H1 (cell line): ENCODE measurements around the gene NR5A1. TPM values are rescaled to one million over a fixed set of nuclear protein-coding genes. Genes with fewer than 3 reads are reported as not detected.

ENCODE experiments used
- CHD2 ChIP-seq: IDR thresholded peaks from 2 replicates; pipeline ENCODE4 v1.6.1; 2012; ENCODE audit warnings: low read length, improper control_type of control experiment
- CTBP2 ChIP-seq: IDR thresholded peaks from 2 replicates; pipeline ENCODE4 v1.7.0; 2011; ENCODE audit warnings: borderline replicate concordance, mild to moderate bottlenecking, moderate library complexity, mixed read lengths, low read length; ENCODE audit not compliant: insufficient read depth, insufficient read length
- GABPA ChIP-seq: IDR thresholded peaks from 2 replicates; pipeline ENCODE4 v1.6.1; 2011; ENCODE audit warnings: mild to moderate bottlenecking, low read length, moderate library complexity, borderline replicate concordance; ENCODE audit not compliant: insufficient read depth
- GTF2F1 ChIP-seq: IDR thresholded peaks from 2 replicates; pipeline ENCODE4 v1.6.1; 2012; ENCODE audit warnings: low read depth, low read length, improper control_type of control experiment, borderline replicate concordance
- SIN3A ChIP-seq, 2 experiments: IDR thresholded peaks in 1 of 2; conservative IDR thresholded peaks in 1 of 2; 2 replicates each; pipeline ENCODE4 v1.6.1; 2011 to 2012; ENCODE audit warnings: low read length in 2 of 2, improper control_type of control experiment in 1 of 2, low read depth in 1 of 2, mild to moderate bottlenecking in 1 of 2
- SP1 ChIP-seq: IDR thresholded peaks from 2 replicates; pipeline ENCODE4 v1.6.1; 2011; ENCODE audit warnings: low read depth, low read length
- TCF12 ChIP-seq: IDR thresholded peaks from 2 replicates; pipeline ENCODE4 v1.6.1; 2011; ENCODE audit warnings: low read depth, mild to moderate bottlenecking, low read length
- YY1 ChIP-seq: IDR thresholded peaks from 2 replicates; pipeline ENCODE4 v1.6.1; 2011; ENCODE audit warnings: low read depth, mild to moderate bottlenecking, low read length
- polyA plus RNA-seq, 7 experiments: library from polyadenylated mRNA; depleted of rRNA in 3 of 7; stranded (reverse) in 5 of 7; unstranded in 2 of 7; fragments of >200 nt in 5 of 7; fragments of 200-250 nt in 2 of 7; gene quantifications; 1 replicate in 5 of 7; 2 replicates in 1 of 7; 4 replicates in 1 of 7; pipeline versions ENCODE4 v1.2.1 to v1.2.3, GENCODE V29; 2011 to 2013; ENCODE audit warnings: missing spikeins in 2 of 7, mixed read lengths in 2 of 7
- total RNA-seq: library from RNA; stranded (reverse); fragmentation: NEBNext Ultra II Directional; extraction: Animal tissue kit (Norgen Biotek cat#: 25700); gene quantifications from 2 replicates; pipeline ENCODE4 v1.2.1, GENCODE V29; 2021
- TF ChIP-seq, protein P1 (sequence below): fragments of 300-600 bp; sonication (generic); IDR thresholded peaks from 2 replicates; pipeline ENCODE4 v1.7.1; 2012; ENCODE audit warnings: low read length, moderate library complexity, mild to moderate bottlenecking, inconsistent platforms; ENCODE audit not compliant: insufficient replicate concordance
- TF ChIP-seq, protein P2 (sequence below): IDR thresholded peaks from 2 replicates; pipeline ENCODE4 v1.6.1; 2012; ENCODE audit warnings: inconsistent platforms

Gene NR5A1
- total and polyA plus RNA-seq, 2 of the 8 experiments (the other 6 are each of a cell fraction or from before 2014, with no cell fraction given), result 0.29 to 0.58 TPM

DNA sequence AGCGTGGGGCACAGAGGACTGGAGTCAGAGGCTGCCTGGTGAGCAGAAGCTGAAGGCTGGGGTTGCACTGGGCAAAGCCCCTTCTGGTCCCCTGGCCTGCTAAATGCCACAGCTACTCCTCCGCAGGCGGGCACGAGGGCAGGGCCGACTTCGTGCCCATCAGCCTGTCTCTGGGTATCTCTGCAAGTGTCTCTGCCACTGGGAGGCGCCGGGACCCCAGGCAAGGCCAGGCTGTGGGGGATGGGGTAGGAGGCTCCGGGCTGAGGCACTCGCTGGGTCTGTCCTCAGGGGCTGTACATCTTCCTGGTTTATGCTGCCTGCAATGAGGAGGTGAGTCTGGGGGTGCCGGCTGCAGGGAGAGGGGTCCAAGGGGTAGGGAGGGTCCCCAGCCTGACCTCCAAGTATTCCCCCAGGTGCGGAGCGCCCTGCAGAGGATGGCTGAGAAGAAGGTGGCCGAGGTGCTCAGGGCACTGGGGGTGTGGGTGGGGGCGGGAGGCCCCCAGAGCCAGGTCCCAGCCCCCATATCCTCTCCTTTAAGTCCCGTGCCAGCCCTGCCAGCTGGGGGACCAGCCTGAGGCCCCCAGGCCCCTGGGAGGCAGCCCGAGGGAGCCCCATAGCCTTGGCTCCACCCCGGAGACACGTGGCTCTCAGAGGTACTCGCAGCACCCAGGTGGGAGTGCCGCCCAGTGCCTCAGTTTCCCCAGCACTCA lies 31.9 kb downstream of the NR5A1 start (continued):
- TF ChIP-seq CHD2 (0 out of 2 replicates have a peak, but pooled peaks have one; percentile 15), SP1 (no peak), YY1 (no peak), SIN3A (conservative IDR thresholded peaks at IDR 0.05 in 1 of 2, IDR thresholded peaks at IDR 0.05 in 1 of 2; ENCODE audit: low read depth in 1 of 2, low read length in 2 of 2) (no peak), GABPA (no peak), TCF12 (no peak), CTBP2 (no peak), GTF2F1 (no peak)
- TF ChIP-seq, protein P1, sequence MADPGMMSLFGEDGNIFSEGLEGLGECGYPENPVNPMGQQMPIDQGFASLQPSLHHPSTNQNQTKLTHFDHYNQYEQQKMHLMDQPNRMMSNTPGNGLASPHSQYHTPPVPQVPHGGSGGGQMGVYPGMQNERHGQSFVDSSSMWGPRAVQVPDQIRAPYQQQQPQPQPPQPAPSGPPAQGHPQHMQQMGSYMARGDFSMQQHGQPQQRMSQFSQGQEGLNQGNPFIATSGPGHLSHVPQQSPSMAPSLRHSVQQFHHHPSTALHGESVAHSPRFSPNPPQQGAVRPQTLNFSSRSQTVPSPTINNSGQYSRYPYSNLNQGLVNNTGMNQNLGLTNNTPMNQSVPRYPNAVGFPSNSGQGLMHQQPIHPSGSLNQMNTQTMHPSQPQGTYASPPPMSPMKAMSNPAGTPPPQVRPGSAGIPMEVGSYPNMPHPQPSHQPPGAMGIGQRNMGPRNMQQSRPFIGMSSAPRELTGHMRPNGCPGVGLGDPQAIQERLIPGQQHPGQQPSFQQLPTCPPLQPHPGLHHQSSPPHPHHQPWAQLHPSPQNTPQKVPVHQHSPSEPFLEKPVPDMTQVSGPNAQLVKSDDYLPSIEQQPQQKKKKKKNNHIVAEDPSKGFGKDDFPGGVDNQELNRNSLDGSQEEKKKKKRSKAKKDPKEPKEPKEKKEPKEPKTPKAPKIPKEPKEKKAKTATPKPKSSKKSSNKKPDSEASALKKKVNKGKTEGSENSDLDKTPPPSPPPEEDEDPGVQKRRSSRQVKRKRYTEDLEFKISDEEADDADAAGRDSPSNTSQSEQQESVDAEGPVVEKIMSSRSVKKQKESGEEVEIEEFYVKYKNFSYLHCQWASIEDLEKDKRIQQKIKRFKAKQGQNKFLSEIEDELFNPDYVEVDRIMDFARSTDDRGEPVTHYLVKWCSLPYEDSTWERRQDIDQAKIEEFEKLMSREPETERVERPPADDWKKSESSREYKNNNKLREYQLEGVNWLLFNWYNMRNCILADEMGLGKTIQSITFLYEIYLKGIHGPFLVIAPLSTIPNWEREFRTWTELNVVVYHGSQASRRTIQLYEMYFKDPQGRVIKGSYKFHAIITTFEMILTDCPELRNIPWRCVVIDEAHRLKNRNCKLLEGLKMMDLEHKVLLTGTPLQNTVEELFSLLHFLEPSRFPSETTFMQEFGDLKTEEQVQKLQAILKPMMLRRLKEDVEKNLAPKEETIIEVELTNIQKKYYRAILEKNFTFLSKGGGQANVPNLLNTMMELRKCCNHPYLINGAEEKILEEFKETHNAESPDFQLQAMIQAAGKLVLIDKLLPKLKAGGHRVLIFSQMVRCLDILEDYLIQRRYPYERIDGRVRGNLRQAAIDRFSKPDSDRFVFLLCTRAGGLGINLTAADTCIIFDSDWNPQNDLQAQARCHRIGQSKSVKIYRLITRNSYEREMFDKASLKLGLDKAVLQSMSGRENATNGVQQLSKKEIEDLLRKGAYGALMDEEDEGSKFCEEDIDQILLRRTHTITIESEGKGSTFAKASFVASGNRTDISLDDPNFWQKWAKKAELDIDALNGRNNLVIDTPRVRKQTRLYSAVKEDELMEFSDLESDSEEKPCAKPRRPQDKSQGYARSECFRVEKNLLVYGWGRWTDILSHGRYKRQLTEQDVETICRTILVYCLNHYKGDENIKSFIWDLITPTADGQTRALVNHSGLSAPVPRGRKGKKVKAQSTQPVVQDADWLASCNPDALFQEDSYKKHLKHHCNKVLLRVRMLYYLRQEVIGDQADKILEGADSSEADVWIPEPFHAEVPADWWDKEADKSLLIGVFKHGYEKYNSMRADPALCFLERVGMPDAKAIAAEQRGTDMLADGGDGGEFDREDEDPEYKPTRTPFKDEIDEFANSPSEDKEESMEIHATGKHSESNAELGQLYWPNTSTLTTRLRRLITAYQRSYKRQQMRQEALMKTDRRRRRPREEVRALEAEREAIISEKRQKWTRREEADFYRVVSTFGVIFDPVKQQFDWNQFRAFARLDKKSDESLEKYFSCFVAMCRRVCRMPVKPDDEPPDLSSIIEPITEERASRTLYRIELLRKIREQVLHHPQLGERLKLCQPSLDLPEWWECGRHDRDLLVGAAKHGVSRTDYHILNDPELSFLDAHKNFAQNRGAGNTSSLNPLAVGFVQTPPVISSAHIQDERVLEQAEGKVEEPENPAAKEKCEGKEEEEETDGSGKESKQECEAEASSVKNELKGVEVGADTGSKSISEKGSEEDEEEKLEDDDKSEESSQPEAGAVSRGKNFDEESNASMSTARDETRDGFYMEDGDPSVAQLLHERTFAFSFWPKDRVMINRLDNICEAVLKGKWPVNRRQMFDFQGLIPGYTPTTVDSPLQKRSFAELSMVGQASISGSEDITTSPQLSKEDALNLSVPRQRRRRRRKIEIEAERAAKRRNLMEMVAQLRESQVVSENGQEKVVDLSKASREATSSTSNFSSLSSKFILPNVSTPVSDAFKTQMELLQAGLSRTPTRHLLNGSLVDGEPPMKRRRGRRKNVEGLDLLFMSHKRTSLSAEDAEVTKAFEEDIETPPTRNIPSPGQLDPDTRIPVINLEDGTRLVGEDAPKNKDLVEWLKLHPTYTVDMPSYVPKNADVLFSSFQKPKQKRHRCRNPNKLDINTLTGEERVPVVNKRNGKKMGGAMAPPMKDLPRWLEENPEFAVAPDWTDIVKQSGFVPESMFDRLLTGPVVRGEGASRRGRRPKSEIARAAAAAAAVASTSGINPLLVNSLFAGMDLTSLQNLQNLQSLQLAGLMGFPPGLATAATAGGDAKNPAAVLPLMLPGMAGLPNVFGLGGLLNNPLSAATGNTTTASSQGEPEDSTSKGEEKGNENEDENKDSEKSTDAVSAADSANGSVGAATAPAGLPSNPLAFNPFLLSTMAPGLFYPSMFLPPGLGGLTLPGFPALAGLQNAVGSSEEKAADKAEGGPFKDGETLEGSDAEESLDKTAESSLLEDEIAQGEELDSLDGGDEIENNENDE, result no peak
- TF ChIP-seq, protein P2, sequence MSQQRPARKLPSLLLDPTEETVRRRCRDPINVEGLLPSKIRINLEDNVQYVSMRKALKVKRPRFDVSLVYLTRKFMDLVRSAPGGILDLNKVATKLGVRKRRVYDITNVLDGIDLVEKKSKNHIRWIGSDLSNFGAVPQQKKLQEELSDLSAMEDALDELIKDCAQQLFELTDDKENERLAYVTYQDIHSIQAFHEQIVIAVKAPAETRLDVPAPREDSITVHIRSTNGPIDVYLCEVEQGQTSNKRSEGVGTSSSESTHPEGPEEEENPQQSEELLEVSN, result no peak
